GM18520 (cell line): ENCODE results near the gene SCAF1.

Experiments used
- ATAC-seq: cut with Tn5 transposase; IDR thresholded peaks from one replicate; pipeline ENCODE4 v1.9.1; 2021; ENCODE audit not compliant: unreplicated experiment

Gene SCAF1

DNA sequence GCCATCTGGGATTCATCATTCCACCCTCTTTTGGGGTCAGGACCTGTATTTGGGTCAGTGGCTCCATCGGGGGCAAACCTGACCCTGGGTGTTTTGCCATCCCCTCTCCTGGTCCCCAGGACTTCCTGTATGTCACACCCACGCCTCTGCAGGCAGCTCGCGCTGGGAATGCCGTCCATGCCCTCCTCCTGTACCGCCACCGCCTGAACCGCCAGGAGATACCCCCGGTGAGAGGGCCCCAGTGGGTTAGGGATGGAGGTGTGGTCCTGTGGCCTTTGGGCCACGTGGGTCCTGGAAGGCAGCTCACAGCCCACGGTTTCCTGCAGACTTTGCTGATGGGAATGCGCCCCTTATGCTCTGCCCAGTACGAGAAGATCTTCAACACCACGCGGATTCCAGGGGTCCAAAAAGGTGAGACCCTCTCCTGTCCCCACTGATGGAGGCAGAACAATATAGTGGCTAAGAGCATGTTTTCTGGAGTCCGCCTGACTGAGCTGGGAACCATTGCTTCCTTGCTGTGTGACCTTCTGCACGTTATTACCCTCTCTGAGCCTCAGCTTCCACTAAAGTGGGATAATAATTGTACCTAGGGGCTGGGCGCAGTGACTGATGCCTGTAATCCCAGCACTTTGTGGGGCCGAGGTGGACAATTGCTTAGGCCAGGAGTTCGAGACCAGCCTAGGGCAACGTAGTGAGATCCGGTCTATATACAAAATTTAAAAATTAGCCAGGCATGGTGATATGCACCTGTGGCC, 63.1 kb downstream of the SCAF1 start:
- ATAC-seq: no peak

DNA sequence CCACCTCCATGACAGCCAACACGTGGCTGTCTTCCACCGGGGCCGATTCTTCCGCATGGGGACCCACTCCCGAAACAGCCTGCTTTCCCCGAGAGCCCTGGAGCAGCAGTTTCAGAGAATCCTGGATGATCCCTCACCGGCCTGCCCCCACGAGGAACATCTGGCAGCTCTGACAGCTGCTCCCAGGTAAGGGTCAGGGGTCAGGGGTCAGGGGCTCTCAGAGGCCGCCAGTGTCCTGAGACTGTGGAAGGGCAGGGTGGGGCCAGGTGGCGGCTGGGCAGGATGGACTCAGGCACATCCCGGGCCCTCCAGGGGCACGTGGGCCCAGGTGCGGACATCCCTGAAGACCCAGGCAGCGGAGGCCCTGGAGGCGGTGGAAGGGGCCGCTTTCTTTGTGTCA, 63.9 kb downstream of the SCAF1 start:
- no peak for ATAC-seq
